ENCODE results near the gene ABLIM1. TPM values are rescaled to one million over a fixed set of nuclear protein-coding genes. Genes with fewer than 3 reads are reported as not detected.

Gene ABLIM1
- total RNA-seq, 1 donor from 2014 or later = 39.8 TPM

- H3K27me3 Mint-ChIP-seq (ENCODE audit: insufficient read depth, low read depth) = no peaks in the 10 kb centered on the region
- no peak overlapping the region for H3K27ac ChIP-seq
These were observed 237.1 kb downstream of the ABLIM1 start for GRCh38 chr10:114420811-114421485.

DNA sequence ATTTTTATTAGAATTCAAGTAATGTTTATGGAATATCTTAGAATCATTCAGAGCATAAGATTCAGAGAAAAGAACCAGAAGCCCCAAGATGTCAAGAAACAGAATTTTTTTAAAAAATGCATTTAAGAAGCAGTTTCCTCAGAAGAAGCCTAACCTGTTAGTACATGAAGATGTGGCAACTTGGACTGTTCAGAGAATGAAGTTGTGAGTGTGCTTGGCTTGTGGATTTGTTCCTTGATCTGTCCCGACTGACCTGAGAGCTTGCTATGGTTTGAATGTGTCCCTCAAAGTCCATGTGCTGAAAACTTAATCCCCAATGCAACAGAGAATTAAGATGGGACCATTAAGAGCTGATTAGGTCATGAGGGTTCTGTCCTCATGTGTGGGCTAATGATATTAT lies 240.0 kb downstream of the ABLIM1 start:
- Histone ChIP-seq H2AFZ (replicated peaks) (no peak overlapping the region), H3K4me2 (no peak overlapping the region), H3K79me2 (ENCODE audit: low read depth) (no peaks in the 10 kb centered on the region), H3K27me3 (no peaks in the 10 kb centered on the region), H4K20me1 (ENCODE audit: low read depth) (no peaks in the 10 kb centered on the region), H3K27ac (no peak overlapping the region), H3K4me1 (no peaks in the 10 kb centered on the region), H3F3A (ENCODE audit: low read depth) (no peaks in the 10 kb centered on the region), H3K36me3 (no peaks in the 10 kb centered on the region), H3K4me3 (no peak overlapping the region), H3K9ac (no peak overlapping the region), H3K9me3 (ENCODE audit: low read depth) (no peaks in the 10 kb centered on the region)
- no peaks in the 10 kb centered on the region for H3K4me1 Mint-ChIP-seq
- H3K4me3 Mint-ChIP-seq = no peak overlapping the region
- no peak for DNase-seq (ENCODE audit: low spot score)
- H3K9me3 Mint-ChIP-seq = peaks cover 11% of the 10 kb centered on the region
- TF ChIP-seq EZH2phosphoT487 (IDR thresholded peaks at IDR 0.05) (no peak), EZH2 (IDR thresholded peaks at IDR 0.05) (no peak)
- no peak overlapping the region for H3K27ac Mint-ChIP-seq
- no peaks in the 10 kb centered on the region for H3K27me3 Mint-ChIP-seq (ENCODE audit: insufficient read depth, low read depth)
- no peaks in the 10 kb centered on the region for H3K36me3 Mint-ChIP-seq

More at GRCh38 chr10:114420811-114421485, 237.1 kb downstream of the ABLIM1 start:
- no peak overlapping the region for H3K4me3 Mint-ChIP-seq
- no peaks in the 10 kb centered on the region for H3F3A ChIP-seq (ENCODE audit: low read depth)
- no peaks in the 10 kb centered on the region for H3K79me2 ChIP-seq (ENCODE audit: low read depth)
- H3K4me3 ChIP-seq = no peak overlapping the region
- H4K20me1 ChIP-seq (ENCODE audit: low read depth) = no peaks in the 10 kb centered on the region
- no peaks in the 10 kb centered on the region for H3K27me3 ChIP-seq
- DNase-seq (ENCODE audit: low spot score) = no peak
- no peak for TF ChIP-seq CTCF (IDR thresholded peaks at IDR 0.05)
- no peak for TF ChIP-seq EZH2 (IDR thresholded peaks at IDR 0.05)
- TF ChIP-seq EZH2phosphoT487 (IDR thresholded peaks at IDR 0.05) = no peak
- no peaks in the 10 kb centered on the region for H3K4me1 Mint-ChIP-seq
- H3K27ac Mint-ChIP-seq = no peak overlapping the region
- H3K9ac ChIP-seq = no peak overlapping the region
- no peaks in the 10 kb centered on the region for H3K36me3 Mint-ChIP-seq
- no peak overlapping the region for H2AFZ ChIP-seq (replicated peaks)
- H3K36me3 ChIP-seq = no peaks in the 10 kb centered on the region
- no peak overlapping the region for H3K4me2 ChIP-seq
- H3K9me3 Mint-ChIP-seq = peaks cover 11% of the 10 kb centered on the region
- no peaks in the 10 kb centered on the region for H3K9me3 ChIP-seq (ENCODE audit: low read depth)
- H3K4me1 ChIP-seq = peaks cover 5% of the 10 kb centered on the region

DNA sequence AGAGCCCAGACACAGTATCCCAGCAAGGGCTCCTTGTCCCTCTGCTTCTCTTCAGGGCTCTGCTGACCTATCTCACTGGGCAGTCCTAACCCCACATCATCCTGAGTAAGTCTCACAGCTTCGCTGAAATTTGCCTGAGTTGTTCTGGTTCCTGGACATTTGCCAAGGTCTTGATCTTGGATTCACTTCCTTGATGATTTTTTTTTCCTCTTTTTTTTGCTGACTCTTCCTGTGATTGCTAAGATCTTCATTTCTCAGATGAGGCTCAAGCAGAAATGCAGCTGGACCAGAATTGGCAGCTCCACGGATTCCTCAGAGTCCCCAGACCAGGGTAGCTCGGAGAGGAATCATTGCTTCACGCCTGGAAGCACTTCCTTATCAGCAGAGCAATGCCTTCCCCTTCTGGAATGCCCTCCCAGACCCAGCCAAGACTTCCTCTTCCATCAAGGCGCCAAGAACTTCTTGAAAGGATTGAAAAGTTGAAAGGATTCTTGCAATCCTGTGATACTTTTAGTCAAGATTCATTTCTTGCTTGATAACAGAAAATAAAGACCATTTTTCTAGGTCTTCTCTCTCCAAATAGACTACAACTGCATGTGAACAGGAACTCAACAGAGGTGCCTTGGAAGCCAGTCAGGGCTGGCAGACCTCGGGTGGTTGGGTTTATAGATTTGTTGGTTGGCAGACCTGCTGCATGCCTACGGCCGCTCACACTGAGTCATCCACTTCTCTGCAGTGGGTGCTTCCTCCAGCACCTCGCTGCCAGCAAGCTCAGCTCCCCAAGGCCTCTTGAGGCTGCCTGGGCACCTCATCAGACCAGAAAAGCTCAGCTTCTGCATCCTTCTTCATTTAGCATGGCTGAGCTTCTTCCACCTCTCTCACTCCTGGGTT lies 244.9 kb downstream of the ABLIM1 start:
- no peaks in the 10 kb centered on the region for H3K36me3 Mint-ChIP-seq
- no peak for DNase-seq (ENCODE audit: low spot score)
- Histone ChIP-seq H4K20me1 (ENCODE audit: low read depth) (no peaks in the 10 kb centered on the region), H3K4me2 (no peak overlapping the region), H3K79me2 (ENCODE audit: low read depth) (no peaks in the 10 kb centered on the region), H3K36me3 (no peaks in the 10 kb centered on the region), H3K9me3 (ENCODE audit: low read depth) (no peaks in the 10 kb centered on the region), H3K4me3 (no peak overlapping the region), H3K27me3 (no peaks in the 10 kb centered on the region), H3K27ac (no peak overlapping the region), H3K4me1 (peaks cover 13% of the 10 kb centered on the region), H3F3A (ENCODE audit: low read depth) (no peaks in the 10 kb centered on the region), H2AFZ (replicated peaks) (no peak overlapping the region), H3K9ac (no peak overlapping the region)
- peaks cover 7% of the 10 kb centered on the region for H3K27me3 Mint-ChIP-seq (ENCODE audit: insufficient read depth, low read depth)
- peaks cover 20% of the 10 kb centered on the region for H3K4me1 Mint-ChIP-seq
- no peak overlapping the region for H3K4me3 Mint-ChIP-seq
- TF ChIP-seq EZH2 (IDR thresholded peaks at IDR 0.05) = no peak
- H3K9me3 Mint-ChIP-seq = peaks cover 4% of the 10 kb centered on the region
- no peak overlapping the region for H3K27ac Mint-ChIP-seq

- Histone ChIP-seq H3K79me2 (ENCODE audit: low read depth) (no peaks in the 10 kb centered on the region), H2AFZ (replicated peaks) (peak overlapping the region; percentile 57), H3K36me3 (no peaks in the 10 kb centered on the region), H3F3A (ENCODE audit: low read depth) (peaks cover 10% of the 10 kb centered on the region), H3K27ac (no peak overlapping the region), H4K20me1 (ENCODE audit: low read depth) (no peaks in the 10 kb centered on the region), H3K4me3 (no peak overlapping the region), H3K4me1 (peaks cover 18% of the 10 kb centered on the region), H3K4me2 (peak overlapping the region; percentile 11), H3K9ac (no peak overlapping the region), H3K9me3 (ENCODE audit: low read depth) (no peaks in the 10 kb centered on the region), H3K27me3 (peaks cover 27% of the 10 kb centered on the region)
- H3K4me1 Mint-ChIP-seq = peaks cover 30% of the 10 kb centered on the region
- no peaks in the 10 kb centered on the region for H3K9me3 Mint-ChIP-seq
- H3K36me3 Mint-ChIP-seq = no peaks in the 10 kb centered on the region
- peaks cover 31% of the 10 kb centered on the region for H3K27me3 Mint-ChIP-seq (ENCODE audit: insufficient read depth, low read depth)
- DNase-seq (ENCODE audit: low spot score) = no peak
- TF ChIP-seq EZH2phosphoT487 (IDR thresholded peaks at IDR 0.05) (no peak), EZH2 (IDR thresholded peaks at IDR 0.05) (no peak), CTCF (IDR thresholded peaks at IDR 0.05) (no peak)
- no peak overlapping the region for H3K4me3 Mint-ChIP-seq
- H3K27ac Mint-ChIP-seq = no peak overlapping the region
These were observed 249.1 kb downstream of the ABLIM1 start for GRCh38 chr10:114408968-114409444.

Measured in neural progenitor cell (in vitro differentiated cells).